Keratinocyte (primary cell): Measurements from ENCODE around the gene XK.

ENCODE experiments used
- EZH2 ChIP-seq: IDR thresholded peaks from one replicate; pipeline ENCODE4 v1.6.1; 2012; ENCODE audit warnings: inconsistent platforms, mild to moderate bottlenecking, low read length, moderate library complexity
- TF ChIP-seq, protein P1 (sequence below), 3 experiments: IDR thresholded peaks in 1 of 3; conservative IDR thresholded peaks in 1 of 3; optimal IDR thresholded peaks in 1 of 3; 2 replicates in 2 of 3; 3 replicates in 1 of 3; pipeline versions ENCODE3 to v1.5.1; 2011; ENCODE audit warnings: low read length in 3 of 3, mild to moderate bottlenecking in 3 of 3, moderate library complexity in 2 of 3, control low read depth in 1 of 3, inconsistent platforms in 1 of 3; ENCODE audit not compliant: insufficient read depth in 2 of 3; ENCODE audit errors: extremely low read depth in 1 of 3

DNA sequence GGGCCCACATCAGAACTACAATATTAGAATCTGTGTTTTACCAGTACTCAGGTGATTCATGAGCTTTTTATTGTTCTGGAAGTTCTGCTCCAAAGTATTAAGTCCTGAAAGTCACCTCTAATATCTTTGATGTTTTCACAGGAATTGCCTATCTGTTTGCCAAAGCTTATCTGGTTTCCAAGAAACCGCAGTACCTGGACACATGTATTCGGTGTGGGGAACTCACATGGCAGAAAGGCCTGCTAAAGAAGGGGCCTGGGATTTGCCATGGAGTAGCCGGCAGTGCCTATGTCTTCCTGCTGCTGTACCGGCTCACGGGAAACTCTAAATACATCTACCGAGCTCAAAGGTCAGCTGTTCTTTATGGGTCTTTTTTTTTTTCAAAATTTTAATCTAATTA is 18.4 kb upstream of the XK start:
- TF ChIP-seq EZH2 = no peak
- TF ChIP-seq, protein P1, sequence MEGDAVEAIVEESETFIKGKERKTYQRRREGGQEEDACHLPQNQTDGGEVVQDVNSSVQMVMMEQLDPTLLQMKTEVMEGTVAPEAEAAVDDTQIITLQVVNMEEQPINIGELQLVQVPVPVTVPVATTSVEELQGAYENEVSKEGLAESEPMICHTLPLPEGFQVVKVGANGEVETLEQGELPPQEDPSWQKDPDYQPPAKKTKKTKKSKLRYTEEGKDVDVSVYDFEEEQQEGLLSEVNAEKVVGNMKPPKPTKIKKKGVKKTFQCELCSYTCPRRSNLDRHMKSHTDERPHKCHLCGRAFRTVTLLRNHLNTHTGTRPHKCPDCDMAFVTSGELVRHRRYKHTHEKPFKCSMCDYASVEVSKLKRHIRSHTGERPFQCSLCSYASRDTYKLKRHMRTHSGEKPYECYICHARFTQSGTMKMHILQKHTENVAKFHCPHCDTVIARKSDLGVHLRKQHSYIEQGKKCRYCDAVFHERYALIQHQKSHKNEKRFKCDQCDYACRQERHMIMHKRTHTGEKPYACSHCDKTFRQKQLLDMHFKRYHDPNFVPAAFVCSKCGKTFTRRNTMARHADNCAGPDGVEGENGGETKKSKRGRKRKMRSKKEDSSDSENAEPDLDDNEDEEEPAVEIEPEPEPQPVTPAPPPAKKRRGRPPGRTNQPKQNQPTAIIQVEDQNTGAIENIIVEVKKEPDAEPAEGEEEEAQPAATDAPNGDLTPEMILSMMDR (optimal IDR thresholded peaks at IDR 0.05 in 1 of 3, IDR thresholded peaks at IDR 0.05 in 1 of 3, conservative IDR thresholded peaks at IDR 0.05 in 1 of 3; ENCODE audit: extremely low read depth in 1 of 3, insufficient read depth in 2 of 3, low read length in 3 of 3) = no peak
